GM12878 (cell line): ENCODE data around the gene STPG4. TPM values are rescaled to one million over a fixed set of nuclear protein-coding genes. Genes with fewer than 3 reads are reported as not detected.

ENCODE experiments used
- ATAC-seq: fragments of 200-7000 bp; cut with Tn5 transposase; 3 replicates; pipeline ENCODE4 v1.9.1; 2020; ENCODE audit warnings: mild to moderate bottlenecking, moderate library complexity
- BruUV-seq: library from RNA; stranded (reverse); fragments of 400-500 nt; replicated peaks from 2 replicates; lab custom pipeline; 2021; lab: Mats Ljungman, UMichigan
- CTCF ChIA-PET: fragments of 300-600 bp; sonication (Branson Sonifier 250); formaldehyde crosslinking; extraction: SDS; loops from one replicate; lab custom pipeline; 2021; ENCODE audit warnings: inconsistent platforms; lab: Yijun Ruan, JAX
- POLR2A ChIA-PET: fragments of 350-600 bp; formaldehyde crosslinking; extraction: SDS; loops from one replicate; lab custom pipeline; 2021; ENCODE audit warnings: inconsistent platforms; lab: Charles Lee
- RAD21 ChIA-PET: fragments of 300-600 bp; sonication (Branson Sonifier 250); formaldehyde crosslinking; loops from one replicate; lab custom pipeline; 2023; ENCODE audit warnings: antibody characterized with exemption; ENCODE audit not compliant: unreplicated experiment; lab: Charles Lee
- SMC1A ChIA-PET: fragments of 300-600 bp; sonication (Branson Sonifier 250); formaldehyde crosslinking; loops from one replicate; lab custom pipeline; 2023; ENCODE audit not compliant: unreplicated experiment, uncharacterized antibody; lab: Charles Lee
- DNase-seq: peaks from one replicate; pipeline ENCODE4 v3.0.0-alpha.2; 2011; ENCODE audit warnings: low read depth, low spot score
- FAIRE-seq: peaks from 3 replicates; lab custom pipeline; 2011; peaks lifted over from hg19 to GRCh38; lab: Jason Lieb, UNC
- H2AFZ ChIP-seq: 2 replicates; pipeline ENCODE4 v1.6.0; 2011; ENCODE audit warnings: low read depth, low read length, control low read depth; ENCODE audit not compliant: control insufficient read depth
- H3K27ac ChIP-seq: 2 replicates; pipeline ENCODE4 v1.5.1; 2011; ENCODE audit warnings: control low read depth; ENCODE audit not compliant: control insufficient read depth, insufficient read depth
- H3K27me3 ChIP-seq, 2 experiments: replicated peaks in 1 of 2; 2 replicates each; pipeline versions ENCODE4 v1.6.0 to v1.6.1; 2011; ENCODE audit warnings: low read length in 1 of 2; ENCODE audit not compliant: control insufficient read depth in 2 of 2, insufficient read depth in 2 of 2
- H3K36me3 ChIP-seq, 2 experiments: 2 replicates each; pipeline ENCODE4 v1.5.1; 2011; ENCODE audit warnings: low read length in 1 of 2; ENCODE audit not compliant: control insufficient read depth in 2 of 2, insufficient read depth in 2 of 2
- H3K4me1 ChIP-seq: 2 replicates; pipeline ENCODE4 v1.6.1; 2011; ENCODE audit warnings: mild to moderate bottlenecking, low read length, moderate library complexity, mixed read lengths; ENCODE audit not compliant: control insufficient read depth, insufficient read depth
- H3K4me2 ChIP-seq: 2 replicates; pipeline ENCODE4 v1.6.0; 2011; ENCODE audit warnings: control low read depth; ENCODE audit not compliant: control insufficient read depth, insufficient read depth
- H3K4me3 ChIP-seq: fragments of 200-600 bp; sonication (generic); 2 replicates; pipeline ENCODE4 v1.5.1; 2016
- H3K79me2 ChIP-seq: 2 replicates; pipeline ENCODE4 v1.6.0; 2011; ENCODE audit warnings: low read length; ENCODE audit not compliant: control insufficient read depth, insufficient read depth
- H3K9ac ChIP-seq: 2 replicates; pipeline ENCODE4 v1.8.0; 2011; ENCODE audit warnings: low read length, control low read depth, mixed read lengths; ENCODE audit not compliant: control insufficient read depth, insufficient read depth
- H3K9me3 ChIP-seq: replicated peaks from 3 replicates; pipeline ENCODE4 v1.5.1; 2011; ENCODE audit warnings: mild to moderate bottlenecking, low read length; ENCODE audit not compliant: control insufficient read depth, insufficient read depth
- H4K20me1 ChIP-seq: 2 replicates; pipeline ENCODE4 v1.6.0; 2011; ENCODE audit not compliant: control insufficient read depth, insufficient read depth
- BCL11A ChIP-seq: IDR thresholded peaks from 2 replicates; pipeline ENCODE4 v1.6.1; 2011; ENCODE audit warnings: low read depth, low read length
- BRCA1 ChIP-seq: IDR thresholded peaks from 2 replicates; pipeline ENCODE4 v1.6.1; 2011; ENCODE audit warnings: low read depth, low read length, improper control_type of control experiment
- CBX3 ChIP-seq: fragments of 200-600 bp; sonication (generic); IDR thresholded peaks from 2 replicates; pipeline ENCODE4 v1.6.1; 2016; ENCODE audit warnings: low read depth, borderline replicate concordance
- CBX5 ChIP-seq: sonication (generic); IDR thresholded peaks from 2 replicates; pipeline ENCODE4 v1.6.1; 2016; ENCODE audit warnings: low read depth, moderate library complexity, mild to moderate bottlenecking, inconsistent platforms
- CHD2 ChIP-seq: IDR thresholded peaks from 2 replicates; pipeline ENCODE4 v1.6.1; 2011; ENCODE audit warnings: low read depth, low read length, improper control_type of control experiment, borderline replicate concordance
- CUX1 ChIP-seq: IDR thresholded peaks from 2 replicates; pipeline ENCODE4 v1.6.1; 2012; ENCODE audit warnings: improper control_type of control experiment, low read depth, low read length; ENCODE audit not compliant: insufficient replicate concordance
- FOXK2 ChIP-seq: fragments of 450-650 bp; IDR thresholded peaks from 2 replicates; pipeline ENCODE4 v1.6.1; 2017; ENCODE audit warnings: mild to moderate bottlenecking, moderate library complexity
- HCFC1 ChIP-seq: fragments of 150-350 bp; IDR thresholded peaks from 2 replicates; pipeline ENCODE4 v1.6.1; 2014; ENCODE audit warnings: low read length
- NBN ChIP-seq: fragments of 450-650 bp; IDR thresholded peaks from 2 replicates; pipeline ENCODE4 v1.6.1; 2016
- NR2C1 ChIP-seq: fragments of 450-650 bp; IDR thresholded peaks from 2 replicates; pipeline ENCODE4 v1.6.1; 2017; ENCODE audit warnings: antibody characterized with exemption, mild to moderate bottlenecking, moderate library complexity
- NR2C2 ChIP-seq: IDR thresholded peaks from 2 replicates; pipeline ENCODE4 v1.6.1; 2011; ENCODE audit warnings: borderline replicate concordance, low read depth; ENCODE audit not compliant: control insufficient read depth, insufficient read length
- PAX8 ChIP-seq: fragments of 450-650 bp; IDR thresholded peaks from 2 replicates; pipeline ENCODE4 v1.6.1; 2017; ENCODE audit warnings: mild to moderate bottlenecking, moderate library complexity
- POLR2AphosphoS2 ChIP-seq: IDR thresholded peaks from 2 replicates; pipeline ENCODE4 v1.6.1; 2011; ENCODE audit warnings: low read depth, mild to moderate bottlenecking, low read length, improper control_type of control experiment, moderate library complexity
- POLR2AphosphoS5 ChIP-seq: IDR thresholded peaks from 2 replicates; pipeline ENCODE4 v1.6.1; 2011; ENCODE audit warnings: mild to moderate bottlenecking, low read length, inconsistent platforms
- TCF12 ChIP-seq: IDR thresholded peaks from 2 replicates; pipeline ENCODE4 v1.6.1; 2011; ENCODE audit warnings: low read depth, mild to moderate bottlenecking, low read length
- WRNIP1 ChIP-seq: IDR thresholded peaks from 2 replicates; pipeline ENCODE4 v1.6.1; 2011; ENCODE audit warnings: low read depth, low read length, improper control_type of control experiment, borderline replicate concordance
- ZNF622 ChIP-seq: fragments of 450-650 bp; IDR thresholded peaks from 2 replicates; pipeline ENCODE4 v1.6.1; 2017; ENCODE audit warnings: mild to moderate bottlenecking, inconsistent platforms
- WGBS: methylation state at CpG from one replicate; pipeline ENCODE4 v1.1.6; 2016; ENCODE audit warnings: low lambda C conversion rate; ENCODE audit not compliant: insufficient replicate concordance, insufficient coverage; ENCODE audit errors: missing lambda C conversion rate; 5-methylcytosine and 5-hydroxymethylcytosine counted together
- in situ Hi-C: fragments of 300-500 bp; cut with MboI; formaldehyde crosslinking; loops from 9 replicates; pipeline ENCODE4 v1.14.3; 2018; ENCODE audit warnings: mixed read lengths
- intact Hi-C: fragments of 100-400 bp; cut with micrococcal nuclease; formaldehyde crosslinking; loops from one replicate; pipeline ENCODE4 v1.14.2; 2022; ENCODE audit not compliant: unreplicated experiment
- polyA plus RNA-seq, 11 experiments: library from polyadenylated mRNA; depleted of rRNA in 4 of 11; unstranded in 6 of 11; stranded (reverse) in 5 of 11; fragments of >200 nt; fragmentation: Nextera tagmentation in 4 of 11; fragmentation: Illumina TruSeq in 1 of 11; extraction: Ambion mirVana in 4 of 11; extraction: Trizol in 1 of 11; gene quantifications; 1 replicate in 1 of 11; 2 replicates in 10 of 11; pipeline versions ENCODE4 v1.2.1 to v1.2.3, GENCODE V29; 2011 to 2016; ENCODE audit warnings: inconsistent platforms in 2 of 11, missing spikeins in 2 of 11, low read depth in 1 of 11
- total RNA-seq, 4 experiments: library from RNA; depleted of rRNA in 3 of 4; stranded (reverse); fragments of >200 nt in 3 of 4; fragmentation: Illumina TruSeq in 1 of 4; extraction: Trizol in 1 of 4; gene quantifications; 2 replicates each; pipeline versions ENCODE4 v1.2.1 to v1.2.3, GENCODE V29; 2013 to 2021

Gene STPG4
- total and polyA plus RNA-seq, 10 of the 15 experiments (the other 5 are each of a cell fraction or from before 2014, with no cell fraction given), result 0.10 to 0.29 (median 0.19) TPM; not detected in 3

- ChIA-PET RAD21 (no interaction called here), CTCF (interaction anchor here (0.8 to 1.4 kb wide), 2 partner anchors 75 to 79 kb away, joined by 3 read pairs; no protein-coding TSS in a partner anchor), SMC1A (interaction anchor here (1.4 kb wide), 1 partner anchor 229 kb away, joined by 4 read pairs; no protein-coding TSS in a partner anchor), POLR2A (no interaction called here)
- H3K9ac ChIP-seq, result no peak overlapping the region
- H2AFZ ChIP-seq, result no peak overlapping the region
- DNase-seq (no peak), FAIRE-seq (no peak), ATAC-seq (no peak)
- H3K9me3 ChIP-seq, result no peaks in the 10 kb centered on the region
- H3K36me3 ChIP-seq, result no peaks in the 10 kb centered on the region
- no TSS peak for BruUV-seq
- H3K4me1 ChIP-seq, result no peaks in the 10 kb centered on the region; the same call in 1 of the 2 replicates
- H3K27ac ChIP-seq, result no peak overlapping the region
- no peaks in the 10 kb centered on the region for H3K27me3 ChIP-seq
- no peak overlapping the region for H3K4me2 ChIP-seq
- H3K79me2 ChIP-seq, result no peaks in the 10 kb centered on the region
- no peak for TF ChIP-seq BCL11A
- no peak for TF ChIP-seq HCFC1
- TF ChIP-seq PAX8, result no peak
- TF ChIP-seq CBX3, result no peak
- TF ChIP-seq TCF12, result no peak
- TF ChIP-seq ZNF622, result no peak
- no peak for TF ChIP-seq CHD2
- TF ChIP-seq CBX5, result no peak
- TF ChIP-seq CUX1, result no peak
- TF ChIP-seq NR2C2, result no peak
- no peak for TF ChIP-seq POLR2AphosphoS2
- no peak for TF ChIP-seq POLR2AphosphoS5
- no peak for TF ChIP-seq FOXK2
- no peak for TF ChIP-seq NR2C1
- TF ChIP-seq BRCA1, result no peak
- TF ChIP-seq NBN, result no peak
- no peak for TF ChIP-seq WRNIP1
- intact Hi-C loops (no loop called here), in situ Hi-C loops (no loop called here)
- 48% methylated on average over 8 of the region's 8 CpGs for WGBS
- H4K20me1 ChIP-seq, result no peaks in the 10 kb centered on the region
- no peak overlapping the region for H3K4me3 ChIP-seq
These were observed 61.5 kb downstream of the STPG4 start for GRCh38 chr2:47093626-47094025.
